SIG-M5 treated with dmso at 0.1 percent for 504 hours (cell line): Measurements from ENCODE around the gene APLF.
"Not testable (repeated sequence)": the region's sequence is repeated elsewhere in the genome, so short reads cannot be mapped to it uniquely, and the experiment has no call there.

Experiments used
- DNase-seq: peaks from one replicate; lab custom pipeline; 2025; ENCODE audit not compliant: unreplicated experiment; lab: John Stamatoyannopoulos, UW

The APLF gene

GRCh38 chr2:68570434-68570833 is 103.0 kb downstream of the APLF start:
- DNase-seq, result not testable (repeated sequence)

- DNase-seq, result no peak
These were observed 106.9 kb downstream of the APLF start for GRCh38 chr2:68574202-68574791.

- DNase-seq, result no peak
These were observed 109.8 kb downstream of the APLF start for GRCh38 chr2:68577183-68577582.

GRCh38 chr2:68579689-68580088 is 112.3 kb downstream of the APLF start:
- DNase-seq, result no peak

- no peak for DNase-seq
These were observed 121.2 kb downstream of the APLF start for GRCh38 chr2:68588589-68588988.

GRCh38 chr2:68589963-68590362 is 122.6 kb downstream of the APLF start:
- no peak for DNase-seq

- no peak for DNase-seq
These were observed 123.3 kb downstream of the APLF start for GRCh38 chr2:68590702-68591101.

- DNase-seq, result no peak
These were observed 123.8 kb downstream of the APLF start for GRCh38 chr2:68591225-68591624.

- peak; percentile 2 for DNase-seq
These were observed 126.7 kb downstream of the APLF start for GRCh38 chr2:68594041-68594440.

GRCh38 chr2:68594674-68595492 is 127.5 kb downstream of the APLF start:
- peak; percentile 48 for DNase-seq

- not testable (repeated sequence) for DNase-seq
These were observed 128.1 kb downstream of the APLF start for GRCh38 chr2:68595493-68595785.

- not testable (repeated sequence) for DNase-seq
These were observed 133.1 kb downstream of the APLF start for GRCh38 chr2:68600495-68600894.

- no peak for DNase-seq
These were observed 135.7 kb downstream of the APLF start for GRCh38 chr2:68603059-68603458.

- DNase-seq, result no peak
These were observed 136.7 kb downstream of the APLF start for GRCh38 chr2:68604077-68604476.

GRCh38 chr2:68605939-68606338 is 138.6 kb downstream of the APLF start:
- DNase-seq, result no peak

GRCh38 chr2:68606759-68607158 is 139.4 kb downstream of the APLF start:
- no peak for DNase-seq

- DNase-seq, result no peak
These were observed 140.5 kb downstream of the APLF start for GRCh38 chr2:68607837-68608236.

- no peak for DNase-seq
These were observed 145.6 kb downstream of the APLF start for GRCh38 chr2:68612765-68613519.

GRCh38 chr2:68620772-68621171 is 153.4 kb downstream of the APLF start:
- peak; percentile 11 for DNase-seq

GRCh38 chr2:68623820-68624219 is 156.4 kb downstream of the APLF start:
- DNase-seq, result no peak

GRCh38 chr2:68627615-68628014 is 160.2 kb downstream of the APLF start:
- DNase-seq, result no peak
